HG03280 (cell line): ENCODE results near the gene SUGP2.

ENCODE experiments used
- ATAC-seq: cut with Tn5 transposase; IDR thresholded peaks from one replicate; pipeline ENCODE4 v1.9.1; 2021; ENCODE audit warnings: mild to moderate bottlenecking, moderate library complexity; ENCODE audit not compliant: unreplicated experiment

SUGP2 gene

DNA sequence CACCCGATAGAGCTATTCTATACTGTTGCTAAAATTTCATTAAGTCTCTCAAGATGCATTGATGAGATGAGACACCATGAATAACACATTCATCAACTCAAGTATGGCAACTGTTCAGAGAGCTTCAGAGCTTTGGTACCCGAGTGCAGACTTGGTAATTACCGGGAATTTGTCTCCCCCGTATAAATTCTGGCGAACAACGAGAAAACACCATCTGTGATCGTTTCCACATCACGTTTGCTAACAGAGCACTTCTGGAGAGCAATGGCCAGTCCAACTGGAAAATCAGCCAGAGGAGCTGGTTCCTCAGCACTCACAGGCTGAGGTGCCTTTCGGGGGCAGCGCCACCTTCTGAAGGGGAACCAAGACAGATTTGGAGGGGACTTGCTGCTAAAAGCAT, 40.2 kb downstream of the SUGP2 start:
- ATAC-seq, result no peak

GRCh38 chr19:18992696-18993095, 40.6 kb downstream of the SUGP2 start:
- ATAC-seq, result no peak

- ATAC-seq, result no peak
Observed at GRCh38 chr19:18991468-18991867, 41.8 kb downstream of the SUGP2 start.

- no peak for ATAC-seq
Observed at GRCh38 chr19:18991006-18991405, 42.3 kb downstream of the SUGP2 start.

GRCh38 chr19:18990128-18990708, 43.1 kb downstream of the SUGP2 start:
- no peak for ATAC-seq

- no peak for ATAC-seq
Observed at GRCh38 chr19:18989316-18989715, 44.0 kb downstream of the SUGP2 start.

GRCh38 chr19:18987456-18987855, 45.9 kb downstream of the SUGP2 start:
- ATAC-seq, result no peak

GRCh38 chr19:18985257-18985656, 48.1 kb downstream of the SUGP2 start:
- ATAC-seq, result no peak

- no peak for ATAC-seq
Observed at GRCh38 chr19:18984251-18984650, 49.1 kb downstream of the SUGP2 start.

DNA sequence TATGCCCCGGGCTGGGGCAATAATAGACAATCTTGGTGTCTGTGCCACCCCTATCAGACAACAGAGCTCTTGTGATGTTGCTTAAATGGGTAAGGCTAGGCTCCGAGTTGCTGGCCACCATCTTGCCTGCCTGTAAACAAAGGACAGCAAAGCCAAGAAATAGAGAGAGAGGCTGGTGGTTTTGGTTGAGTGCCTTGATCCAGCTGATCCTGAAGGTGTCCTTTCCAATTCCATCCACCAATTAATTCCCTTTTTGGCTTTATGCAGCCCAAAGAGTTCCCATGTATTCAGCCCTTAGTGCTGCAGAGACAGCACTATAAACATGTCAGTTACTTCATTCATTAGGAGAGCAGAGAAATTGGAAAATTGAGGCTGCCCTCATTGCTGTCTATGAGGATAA, 50.6 kb downstream of the SUGP2 start:
- ATAC-seq, result no peak

DNA sequence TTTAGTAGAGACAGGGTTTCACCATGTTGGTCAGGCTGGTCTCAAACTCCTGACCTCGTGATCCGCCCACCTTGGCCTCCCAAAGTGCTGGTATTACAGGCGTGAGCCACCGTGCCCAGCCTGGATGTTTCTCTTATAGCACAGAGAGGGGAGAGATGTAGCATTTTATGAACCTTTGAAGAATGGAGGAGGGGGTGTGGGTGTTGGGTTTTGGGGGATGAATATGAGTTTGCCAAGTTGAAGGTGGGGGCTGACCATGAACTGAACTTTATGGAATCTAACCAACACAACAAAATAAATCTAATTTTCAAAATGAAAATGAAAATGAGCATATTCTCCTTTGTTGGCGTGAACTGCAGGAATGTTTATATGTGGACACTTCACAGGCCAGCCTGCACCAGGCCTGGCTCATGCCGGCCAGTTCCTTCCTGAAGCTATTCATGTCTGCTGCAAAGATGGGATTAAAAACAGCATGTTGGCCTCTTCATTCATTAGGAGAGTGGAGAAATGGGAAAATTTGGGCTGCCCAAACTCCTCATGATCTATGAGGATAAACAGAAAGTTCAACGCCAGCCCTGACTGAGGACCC, 52.8 kb downstream of the SUGP2 start:
- ATAC-seq, result no peak

DNA sequence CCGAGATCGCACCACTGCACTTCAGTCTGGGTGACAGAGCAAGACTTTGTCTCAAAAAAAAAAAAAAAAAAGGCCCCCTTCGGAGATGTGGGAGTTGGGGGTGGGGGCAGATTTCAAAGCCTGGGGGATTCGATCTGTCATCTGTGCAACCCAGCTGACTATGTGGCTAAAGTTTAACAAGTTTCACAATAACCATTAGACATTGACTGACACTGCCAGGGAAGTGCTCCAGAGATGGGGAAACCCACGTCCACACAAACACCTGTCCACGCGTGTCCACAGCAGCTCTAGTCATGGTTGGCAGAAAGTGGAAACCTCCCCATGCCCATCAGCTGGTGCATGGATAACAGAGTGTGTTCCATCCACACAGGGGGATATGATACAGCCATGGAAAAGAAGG, 54.7 kb downstream of the SUGP2 start:
- no peak for ATAC-seq

DNA sequence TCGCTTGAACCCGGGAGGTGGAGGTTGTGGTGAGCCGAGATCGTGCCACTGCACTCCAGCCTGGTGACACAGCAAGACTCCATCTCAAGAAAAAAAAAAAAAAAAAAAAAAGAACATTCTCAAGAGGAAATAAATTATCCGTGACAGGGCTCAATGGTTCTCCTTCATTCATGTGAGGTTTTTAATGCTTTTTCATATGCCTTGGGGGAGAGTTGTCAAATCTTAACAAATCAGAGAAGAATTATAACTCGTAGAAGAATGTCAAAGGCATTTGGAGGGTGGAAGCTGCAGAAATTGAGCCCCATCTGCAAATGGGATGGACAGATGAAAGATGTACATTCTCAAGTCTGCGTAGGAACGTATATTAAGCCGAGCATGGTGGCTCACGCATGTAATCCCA, 57.4 kb downstream of the SUGP2 start:
- no peak for ATAC-seq

DNA sequence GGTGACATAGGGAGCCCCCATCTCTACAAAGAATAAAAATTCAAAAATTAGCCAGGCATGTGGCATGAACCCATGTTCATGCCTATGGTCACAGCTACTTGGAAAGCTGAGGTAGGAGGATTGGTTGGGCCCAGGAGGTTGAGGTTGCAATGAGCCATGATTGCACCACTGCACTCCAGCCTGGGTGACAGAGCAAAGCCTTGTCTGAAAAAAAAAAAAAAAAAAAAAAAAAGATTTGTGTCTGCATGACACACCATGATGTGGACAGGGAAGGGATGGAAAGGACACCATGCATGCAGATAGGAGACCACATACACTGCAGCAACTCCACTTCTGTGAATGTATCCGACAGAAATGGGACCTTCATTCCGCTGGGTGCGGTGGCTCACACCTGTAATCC, 58.3 kb downstream of the SUGP2 start:
- no peak for ATAC-seq

GRCh38 chr19:18972851-18973250, 60.5 kb downstream of the SUGP2 start:
- ATAC-seq, result no peak

- no peak for ATAC-seq
Observed at GRCh38 chr19:18972301-18972811, 61.0 kb downstream of the SUGP2 start.

GRCh38 chr19:18969931-18970659, 63.2 kb downstream of the SUGP2 start:
- no peak for ATAC-seq

DNA sequence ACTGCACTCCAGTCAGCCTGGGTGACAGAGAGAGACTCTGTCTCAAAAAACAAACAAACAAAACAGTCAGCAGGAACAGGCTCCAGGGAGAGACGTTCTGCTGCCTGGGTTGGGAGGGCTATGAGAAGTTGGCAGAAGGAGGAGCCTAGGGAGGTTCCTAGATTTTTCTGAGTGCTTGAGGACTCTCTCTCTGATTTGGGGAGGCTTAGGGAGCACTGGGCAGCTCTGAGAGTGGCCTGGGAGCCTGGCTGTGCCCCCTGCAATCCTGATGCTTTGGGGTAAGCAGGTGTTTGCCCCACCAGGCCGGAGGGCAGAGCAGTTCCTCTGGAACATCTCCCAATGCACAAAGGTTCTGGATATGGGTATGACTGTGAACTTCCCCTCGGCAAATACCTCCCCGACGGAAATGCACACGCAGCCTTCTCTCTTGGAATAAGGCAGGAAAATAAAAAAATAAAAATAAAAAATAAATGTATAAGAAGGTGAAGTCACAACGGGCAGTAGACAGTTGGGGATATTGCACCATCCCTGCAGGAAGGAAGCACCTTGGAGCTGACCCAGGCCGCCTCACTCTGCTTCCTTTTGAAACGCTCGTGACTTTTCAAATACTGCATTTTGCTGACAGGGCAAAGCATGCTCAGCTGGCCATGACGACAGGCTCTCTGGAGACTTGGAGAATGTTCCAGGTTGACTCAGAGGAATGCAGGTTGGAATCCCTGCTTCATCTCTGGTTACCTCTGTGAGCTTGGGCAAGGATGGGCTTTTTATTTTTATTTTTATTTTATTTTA, 65.8 kb downstream of the SUGP2 start:
- no peak for ATAC-seq

DNA sequence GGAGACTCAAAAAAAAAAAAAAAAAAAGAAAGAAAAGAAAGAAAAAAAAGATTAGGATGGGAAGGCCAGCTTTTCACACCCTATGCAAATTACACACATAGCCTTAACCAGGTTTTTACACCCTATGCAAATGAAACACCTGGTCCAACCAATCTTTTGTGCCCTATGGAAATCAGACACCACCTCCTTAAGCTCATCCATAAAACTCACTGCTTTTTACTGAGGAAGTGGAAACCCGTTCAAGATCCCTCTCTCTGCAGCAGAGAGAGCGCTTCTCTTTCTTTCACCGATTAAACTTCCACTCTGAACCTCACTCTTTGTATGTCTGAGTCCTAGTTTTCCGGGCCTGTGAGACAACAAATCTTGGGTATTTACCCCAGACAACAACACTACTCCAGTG, 67.0 kb downstream of the SUGP2 start:
- no peak for ATAC-seq

GRCh38 chr19:18964121-18964520, 69.2 kb downstream of the SUGP2 start:
- ATAC-seq, result no peak
